Astrocyte (in vitro differentiated cells and primary cell): Measurements from ENCODE around the gene RAD51B.

Experiments
- CTCF ChIP-seq: IDR thresholded peaks from 2 replicates; pipeline ENCODE4 v1.5.1; 2011; ENCODE audit warnings: low read depth, mild to moderate bottlenecking, inconsistent platforms, low read length, moderate library complexity; ENCODE audit not compliant: insufficient read depth
- EZH2 ChIP-seq: IDR thresholded peaks from 2 replicates; pipeline ENCODE4 v1.6.1; 2012; ENCODE audit warnings: mild to moderate bottlenecking, low read length, inconsistent platforms; ENCODE audit not compliant: insufficient read depth

GRCh38 chr14:68772761-68773381, 953.3 kb downstream of the RAD51B start:
- TF ChIP-seq CTCF (no peak), EZH2 (no peak)
